Osteoblast (primary cell): ENCODE results near the gene LENG9. TPM values are rescaled to one million over a fixed set of nuclear protein-coding genes. Genes with fewer than 3 reads are reported as not detected.
A peak's percentile ranks its signal among the peaks of the same experiment; 100 is the strongest.

Experiments
- DNase-seq: peaks from one replicate; pipeline ENCODE4 v3.0.0; 2011; ENCODE audit warnings: low spot score, mixed read lengths; ENCODE audit not compliant: insufficient read length; ENCODE audit errors: missing footprints
- H2AFZ ChIP-seq: 2 replicates; pipeline ENCODE4 v1.6.0; 2011; ENCODE audit warnings: mild to moderate bottlenecking, low read length
- H3K27ac ChIP-seq: 2 replicates; pipeline ENCODE4 v1.5.1; 2011; ENCODE audit warnings: mild to moderate bottlenecking, low read depth, low read length, moderate library complexity
- H3K27me3 ChIP-seq: 2 replicates; pipeline ENCODE4 v1.6.0; 2012; ENCODE audit warnings: mild to moderate bottlenecking, control low read depth, inconsistent platforms, low read length, moderate library complexity; ENCODE audit not compliant: insufficient read depth
- H3K36me3 ChIP-seq: 2 replicates; pipeline ENCODE4 v1.5.1; 2011; ENCODE audit warnings: mild to moderate bottlenecking, low read length, control low read depth, moderate library complexity; ENCODE audit not compliant: insufficient read depth
- H3K4me1 ChIP-seq: 2 replicates; pipeline ENCODE4 v1.5.1; 2011; ENCODE audit warnings: mild to moderate bottlenecking, low read length, control low read depth, moderate library complexity; ENCODE audit not compliant: insufficient read depth
- H3K4me2 ChIP-seq: 2 replicates; pipeline ENCODE4 v1.6.0; 2011; ENCODE audit warnings: mild to moderate bottlenecking, low read length; ENCODE audit not compliant: insufficient read depth
- H3K4me3 ChIP-seq: fragments of 200-600 bp; sonication (generic); 3 replicates; pipeline ENCODE4 v1.5.1; 2012; ENCODE audit warnings: mild to moderate bottlenecking, low read length, inconsistent platforms; ENCODE audit not compliant: insufficient read depth
- H3K79me2 ChIP-seq: 2 replicates; pipeline ENCODE4 v1.6.0; 2012; ENCODE audit warnings: mild to moderate bottlenecking, low read length, control low read depth, inconsistent platforms; ENCODE audit not compliant: insufficient read depth
- H3K9me3 ChIP-seq: 2 replicates; pipeline ENCODE4 v1.5.1; 2011; ENCODE audit warnings: low read depth, low read length, control low read depth
- H4K20me1 ChIP-seq: 2 replicates; pipeline ENCODE4 v1.6.0; 2012; ENCODE audit warnings: mild to moderate bottlenecking, low read length, control low read depth; ENCODE audit not compliant: insufficient read depth
- CTCF ChIP-seq: IDR thresholded peaks from 2 replicates; pipeline ENCODE4 v1.5.1; 2011; ENCODE audit warnings: mild to moderate bottlenecking, low read depth, low read length, moderate library complexity; ENCODE audit errors: extremely low read depth
- total RNA-seq: library from RNA; depleted of rRNA; stranded (reverse); fragments of >200 nt; gene quantifications from 2 replicates; pipeline ENCODE4 v1.2.3, GENCODE V29; 2012

Gene LENG9
- total RNA-seq, 1 donor, result 21.4 TPM

GRCh38 chr19:54431255-54431838 is 32.2 kb downstream of the LENG9 start:
- peak; percentile 81 for DNase-seq
- H3K4me3 ChIP-seq, result no peak overlapping the region
- peaks cover 14% of the 10 kb centered on the region for H3K27me3 ChIP-seq
- no peak for TF ChIP-seq CTCF
- no peaks in the 10 kb centered on the region for H3K36me3 ChIP-seq
- no peaks in the 10 kb centered on the region for H3K4me1 ChIP-seq
- H3K27ac ChIP-seq, result no peak overlapping the region
- H3K4me2 ChIP-seq, result no peak overlapping the region
- H3K79me2 ChIP-seq, result no peaks in the 10 kb centered on the region
- no peaks in the 10 kb centered on the region for H3K9me3 ChIP-seq
- peaks cover 19% of the 10 kb centered on the region for H4K20me1 ChIP-seq
- no peak overlapping the region for H2AFZ ChIP-seq

- no peak overlapping the region for H3K27ac ChIP-seq
- TF ChIP-seq CTCF, result no peak
- H4K20me1 ChIP-seq, result peaks cover 19% of the 10 kb centered on the region
- peaks cover 14% of the 10 kb centered on the region for H3K27me3 ChIP-seq
- peak; percentile 92 for DNase-seq
- peak overlapping the region; percentile 48 for H3K4me2 ChIP-seq
- H3K79me2 ChIP-seq, result no peaks in the 10 kb centered on the region
- H3K4me1 ChIP-seq, result no peaks in the 10 kb centered on the region
- no peaks in the 10 kb centered on the region for H3K36me3 ChIP-seq
- no peak overlapping the region for H2AFZ ChIP-seq
- no peaks in the 10 kb centered on the region for H3K9me3 ChIP-seq
- H3K4me3 ChIP-seq, result peak overlapping the region; percentile 30
These were observed 33.0 kb downstream of the LENG9 start for GRCh38 chr19:54430306-54431254.

GRCh38 chr19:54429545-54430227 is 33.9 kb downstream of the LENG9 start:
- Histone ChIP-seq H3K9me3 (no peaks in the 10 kb centered on the region), H3K4me2 (no peak overlapping the region), H3K4me3 (no peak overlapping the region), H3K27me3 (peaks cover 14% of the 10 kb centered on the region), H3K79me2 (no peaks in the 10 kb centered on the region), H3K27ac (no peak overlapping the region), H3K36me3 (no peaks in the 10 kb centered on the region), H4K20me1 (peaks cover 12% of the 10 kb centered on the region), H2AFZ (no peak overlapping the region), H3K4me1 (no peaks in the 10 kb centered on the region)
- peak; percentile 83 for DNase-seq
- TF ChIP-seq CTCF, result no peak

DNA sequence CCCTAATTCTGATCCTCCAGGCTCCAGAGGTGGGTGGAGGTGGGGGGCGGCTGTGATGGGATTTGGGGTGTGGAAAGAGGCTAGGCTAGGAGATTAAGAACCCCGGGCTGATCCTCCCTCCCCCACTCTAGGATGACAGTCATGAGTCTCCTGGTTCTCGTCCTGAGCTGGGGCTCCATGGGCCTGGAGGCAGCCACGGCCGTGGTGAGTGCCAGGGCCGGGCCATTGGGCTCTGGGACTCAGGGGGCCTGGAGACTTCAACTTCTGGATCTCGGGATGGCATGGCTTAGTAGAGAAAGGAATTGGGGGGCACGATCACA is 34.4 kb downstream of the LENG9 start:
- Histone ChIP-seq H3K4me3 (no peak overlapping the region), H3K27ac (no peak overlapping the region), H4K20me1 (peaks cover 10% of the 10 kb centered on the region), H3K4me1 (no peaks in the 10 kb centered on the region), H2AFZ (no peak overlapping the region), H3K9me3 (no peaks in the 10 kb centered on the region), H3K36me3 (no peaks in the 10 kb centered on the region), H3K79me2 (no peaks in the 10 kb centered on the region), H3K4me2 (no peak overlapping the region), H3K27me3 (peaks cover 14% of the 10 kb centered on the region)
- no peak for TF ChIP-seq CTCF
- peak; percentile 87 for DNase-seq
